Tibial nerve (tissue), 4 donors: ENCODE results near the gene CYP19A1.

Experiments used
- EP300 ChIP-seq, 2 donors: sonication (generic); formaldehyde crosslinking; IDR thresholded peaks; one replicate each; pipeline ENCODE4 v1.6.1; 2017; ENCODE audit warnings: antibody characterized with exemption in 2 of 2, mild to moderate bottlenecking in 1 of 2
- POLR2A ChIP-seq, 2 donors: fragments of 450-650 bp; IDR thresholded peaks; one replicate each; pipeline ENCODE4 v1.6.1; 2017; ENCODE audit warnings: antibody characterized with exemption in 2 of 2, mild to moderate bottlenecking in 2 of 2, moderate library complexity in 2 of 2
- TF ChIP-seq, protein P1 (sequence below), 5 experiments: fragments of 200-600 bp in 3 of 5; fragments of 450-650 bp in 2 of 5; sonication (generic) in 3 of 5; IDR thresholded peaks; one replicate each; pipeline ENCODE4 v1.5.1; 2016 to 2019; ENCODE audit warnings: antibody characterized with exemption in 5 of 5, mild to moderate bottlenecking in 3 of 5, moderate library complexity in 2 of 5

- TF ChIP-seq, protein P1, sequence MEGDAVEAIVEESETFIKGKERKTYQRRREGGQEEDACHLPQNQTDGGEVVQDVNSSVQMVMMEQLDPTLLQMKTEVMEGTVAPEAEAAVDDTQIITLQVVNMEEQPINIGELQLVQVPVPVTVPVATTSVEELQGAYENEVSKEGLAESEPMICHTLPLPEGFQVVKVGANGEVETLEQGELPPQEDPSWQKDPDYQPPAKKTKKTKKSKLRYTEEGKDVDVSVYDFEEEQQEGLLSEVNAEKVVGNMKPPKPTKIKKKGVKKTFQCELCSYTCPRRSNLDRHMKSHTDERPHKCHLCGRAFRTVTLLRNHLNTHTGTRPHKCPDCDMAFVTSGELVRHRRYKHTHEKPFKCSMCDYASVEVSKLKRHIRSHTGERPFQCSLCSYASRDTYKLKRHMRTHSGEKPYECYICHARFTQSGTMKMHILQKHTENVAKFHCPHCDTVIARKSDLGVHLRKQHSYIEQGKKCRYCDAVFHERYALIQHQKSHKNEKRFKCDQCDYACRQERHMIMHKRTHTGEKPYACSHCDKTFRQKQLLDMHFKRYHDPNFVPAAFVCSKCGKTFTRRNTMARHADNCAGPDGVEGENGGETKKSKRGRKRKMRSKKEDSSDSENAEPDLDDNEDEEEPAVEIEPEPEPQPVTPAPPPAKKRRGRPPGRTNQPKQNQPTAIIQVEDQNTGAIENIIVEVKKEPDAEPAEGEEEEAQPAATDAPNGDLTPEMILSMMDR (IDR thresholded peaks at IDR 0.05) = no peak
- TF ChIP-seq POLR2A (IDR thresholded peaks at IDR 0.05) = no peak
- TF ChIP-seq EP300 (IDR thresholded peaks at IDR 0.05) = peak in 1 of 2 donors; percentile 18
Measured at GRCh38 chr15:51277101-51277500, 61.3 kb downstream of the CYP19A1 start.
